ENCODE data around the gene PMFBP1.

GRCh38 chr16:72164691-72165090 is 7.3 kb downstream of the PMFBP1 start:
- TF ChIP-seq CTCF (IDR thresholded peaks at IDR 0.05; ENCODE audit: low read length) (no peak), EZH2 (IDR thresholded peaks at IDR 0.05; ENCODE audit: borderline replicate concordance, low read length) (no peak)
